GM06990 (cell line): ENCODE measurements around the gene SNX1.
"Not testable (repeated sequence)": the region's sequence is repeated elsewhere in the genome, so short reads cannot be mapped to it uniquely, and the experiment has no call there.

ENCODE experiments used
- DNase-seq: peaks from one replicate; pipeline ENCODE4 v3.0.0-alpha.2; 2011; ENCODE audit not compliant: insufficient read length; ENCODE audit errors: extremely low read depth
- H3K27me3 ChIP-seq: replicated peaks from 2 replicates; pipeline ENCODE4 v1.6.0; 2011; ENCODE audit warnings: low read length; ENCODE audit not compliant: control insufficient read depth, insufficient read depth
- H3K36me3 ChIP-seq: 2 replicates; pipeline ENCODE4 v1.5.1; 2011; ENCODE audit warnings: low read length; ENCODE audit not compliant: control insufficient read depth, insufficient read depth
- H3K4me3 ChIP-seq: replicated peaks from 2 replicates; pipeline ENCODE4 v1.5.1; 2011; ENCODE audit warnings: low read depth, mild to moderate bottlenecking, control low read depth, low read length
- TF ChIP-seq, protein P1 (sequence below): IDR thresholded peaks from 2 replicates; pipeline ENCODE4 v1.5.1; 2011; ENCODE audit warnings: low read length, control low read depth, mild to moderate bottlenecking, inconsistent platforms; ENCODE audit not compliant: insufficient read depth, poor library complexity, severe bottlenecking

SNX1 gene

DNA sequence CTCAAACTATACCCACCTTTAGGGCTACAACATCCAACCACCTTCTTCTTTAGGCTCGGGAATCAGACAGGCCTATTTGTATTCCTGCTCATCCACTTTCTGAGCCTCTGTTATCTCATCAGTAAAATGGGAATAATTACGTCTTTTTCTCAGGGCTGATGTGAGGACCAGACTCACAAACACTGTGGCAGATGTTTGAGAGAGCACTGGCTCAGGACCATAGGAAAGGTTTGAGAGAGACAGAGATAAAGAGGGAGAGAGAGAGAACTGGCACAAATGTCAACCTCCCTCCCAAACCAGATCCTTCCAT lies 44.7 kb upstream of the SNX1 start:
- H3K27me3 ChIP-seq: no peaks in the 10 kb centered on the region
- DNase-seq: no peak
- TF ChIP-seq, protein P1, sequence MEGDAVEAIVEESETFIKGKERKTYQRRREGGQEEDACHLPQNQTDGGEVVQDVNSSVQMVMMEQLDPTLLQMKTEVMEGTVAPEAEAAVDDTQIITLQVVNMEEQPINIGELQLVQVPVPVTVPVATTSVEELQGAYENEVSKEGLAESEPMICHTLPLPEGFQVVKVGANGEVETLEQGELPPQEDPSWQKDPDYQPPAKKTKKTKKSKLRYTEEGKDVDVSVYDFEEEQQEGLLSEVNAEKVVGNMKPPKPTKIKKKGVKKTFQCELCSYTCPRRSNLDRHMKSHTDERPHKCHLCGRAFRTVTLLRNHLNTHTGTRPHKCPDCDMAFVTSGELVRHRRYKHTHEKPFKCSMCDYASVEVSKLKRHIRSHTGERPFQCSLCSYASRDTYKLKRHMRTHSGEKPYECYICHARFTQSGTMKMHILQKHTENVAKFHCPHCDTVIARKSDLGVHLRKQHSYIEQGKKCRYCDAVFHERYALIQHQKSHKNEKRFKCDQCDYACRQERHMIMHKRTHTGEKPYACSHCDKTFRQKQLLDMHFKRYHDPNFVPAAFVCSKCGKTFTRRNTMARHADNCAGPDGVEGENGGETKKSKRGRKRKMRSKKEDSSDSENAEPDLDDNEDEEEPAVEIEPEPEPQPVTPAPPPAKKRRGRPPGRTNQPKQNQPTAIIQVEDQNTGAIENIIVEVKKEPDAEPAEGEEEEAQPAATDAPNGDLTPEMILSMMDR: no peak
- no peaks in the 10 kb centered on the region for H3K36me3 ChIP-seq
- no peak overlapping the region for H3K4me3 ChIP-seq

DNA sequence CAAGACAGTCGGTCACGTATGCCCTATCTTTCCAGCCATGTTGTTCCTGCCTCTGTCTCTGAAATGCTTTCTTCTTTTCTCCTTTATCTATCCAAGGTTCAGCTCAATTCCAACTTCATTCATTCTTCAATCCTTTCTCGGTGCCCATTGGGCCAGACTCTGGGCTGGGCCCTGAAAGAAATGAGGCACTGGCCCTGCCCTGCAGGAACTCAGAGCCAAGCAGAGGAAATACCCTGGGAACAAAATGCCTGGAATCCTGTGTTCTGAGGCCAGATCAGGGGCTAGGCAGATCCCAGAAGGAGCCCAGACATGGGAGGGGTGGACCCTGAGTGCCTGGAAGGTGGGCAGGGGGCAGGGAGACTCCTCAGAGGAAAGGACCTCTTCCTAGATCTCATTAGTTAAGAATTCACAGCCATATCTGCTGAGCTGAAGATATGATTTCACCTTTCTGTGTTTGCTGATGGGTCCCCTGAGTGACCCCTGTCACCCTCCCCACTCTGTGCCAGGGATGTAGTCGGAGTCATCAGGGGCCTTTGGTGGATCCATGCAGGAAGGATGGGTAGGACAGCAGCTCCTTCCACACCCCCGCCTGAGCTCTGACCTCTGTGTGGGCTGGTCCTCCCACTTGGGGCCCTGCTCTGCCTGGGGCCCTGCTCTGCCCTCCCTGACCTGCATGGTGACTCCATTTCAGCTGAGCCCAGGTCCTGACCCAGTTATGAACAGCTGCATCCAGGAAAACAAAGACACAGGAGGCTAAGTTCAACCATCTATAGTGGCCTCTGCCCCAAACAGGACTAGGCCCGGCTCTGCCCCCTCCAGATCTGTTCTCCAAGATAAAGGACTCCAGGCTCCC lies 44.1 kb upstream of the SNX1 start:
- no peaks in the 10 kb centered on the region for H3K36me3 ChIP-seq
- no peak overlapping the region for H3K4me3 ChIP-seq
- DNase-seq: no peak
- TF ChIP-seq, protein P1: no peak
- no peaks in the 10 kb centered on the region for H3K27me3 ChIP-seq

DNA sequence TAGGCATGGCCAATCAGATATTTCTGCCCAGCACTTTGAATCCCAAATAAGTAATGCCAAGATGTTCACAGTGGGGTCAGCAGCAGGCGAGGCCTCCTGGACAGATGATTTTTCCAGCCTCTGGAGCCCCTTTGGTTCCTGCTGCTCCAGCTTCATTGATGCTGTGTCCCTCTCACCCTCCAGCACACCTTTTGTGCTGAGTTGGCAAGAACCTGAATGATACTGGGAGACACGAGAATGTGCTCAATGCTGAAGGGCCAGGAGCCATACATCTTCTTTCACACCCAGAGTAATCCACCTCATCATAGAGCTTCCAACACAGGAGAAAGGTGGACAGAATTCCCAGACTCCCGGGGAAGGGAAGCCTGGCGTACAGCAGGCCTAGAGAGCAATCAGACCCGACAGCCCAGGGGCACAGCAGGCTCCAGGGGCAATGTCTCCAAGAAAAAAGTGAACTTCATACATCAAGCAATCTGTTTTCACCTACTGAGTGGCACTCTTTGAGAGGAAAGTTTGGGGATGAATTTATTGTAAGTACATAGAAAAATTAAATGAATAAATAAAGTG lies 42.8 kb upstream of the SNX1 start:
- DNase-seq: no peak
- TF ChIP-seq, protein P1: no peak
- Histone ChIP-seq H3K36me3 (no peaks in the 10 kb centered on the region), H3K4me3 (no peak overlapping the region), H3K27me3 (no peaks in the 10 kb centered on the region)

DNA sequence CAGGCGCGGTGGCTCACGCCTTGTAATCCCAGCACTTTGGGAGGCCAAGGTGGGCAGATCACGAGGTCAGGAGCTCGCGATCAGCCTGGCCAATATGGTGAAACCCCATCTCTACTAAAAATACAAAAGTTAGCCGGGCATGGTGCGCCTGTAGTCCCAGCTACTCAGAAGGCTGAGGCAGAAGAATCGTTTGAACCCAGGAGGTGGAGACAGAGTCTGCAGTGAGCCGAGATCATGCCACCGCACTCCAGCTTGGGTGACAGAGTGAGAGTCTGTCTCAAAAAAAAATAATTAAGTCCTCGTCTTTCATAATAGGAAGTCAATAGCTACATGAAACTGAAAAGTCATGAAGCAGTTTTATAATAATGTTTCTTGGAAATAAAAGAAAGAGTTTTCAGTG lies 42.1 kb upstream of the SNX1 start:
- not testable (repeated sequence) for H3K36me3 ChIP-seq, H3K4me3 ChIP-seq, DNase-seq, H3K27me3 ChIP-seq

DNA sequence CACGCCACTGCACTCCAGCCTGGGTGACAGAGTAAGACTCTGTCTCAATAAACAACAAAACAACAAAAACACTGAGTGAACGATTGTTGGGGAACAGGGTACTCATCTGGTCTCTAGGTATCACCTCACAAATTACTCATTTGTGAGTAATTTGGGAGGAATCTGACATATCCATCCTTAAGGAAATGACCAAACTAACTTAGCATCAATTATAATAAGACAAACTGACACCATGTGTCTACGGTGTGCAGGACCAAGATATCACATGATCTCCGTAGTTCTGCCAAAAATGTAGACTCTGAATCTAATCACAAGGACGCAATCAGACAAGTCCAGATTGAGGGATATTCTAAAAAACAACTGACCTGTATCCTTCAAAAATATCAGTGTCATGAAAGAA lies 37.5 kb upstream of the SNX1 start:
- Histone ChIP-seq H3K36me3 (no peaks in the 10 kb centered on the region), H3K4me3 (no peak overlapping the region), H3K27me3 (no peaks in the 10 kb centered on the region)
- TF ChIP-seq, protein P1: no peak
- DNase-seq: no peak

DNA sequence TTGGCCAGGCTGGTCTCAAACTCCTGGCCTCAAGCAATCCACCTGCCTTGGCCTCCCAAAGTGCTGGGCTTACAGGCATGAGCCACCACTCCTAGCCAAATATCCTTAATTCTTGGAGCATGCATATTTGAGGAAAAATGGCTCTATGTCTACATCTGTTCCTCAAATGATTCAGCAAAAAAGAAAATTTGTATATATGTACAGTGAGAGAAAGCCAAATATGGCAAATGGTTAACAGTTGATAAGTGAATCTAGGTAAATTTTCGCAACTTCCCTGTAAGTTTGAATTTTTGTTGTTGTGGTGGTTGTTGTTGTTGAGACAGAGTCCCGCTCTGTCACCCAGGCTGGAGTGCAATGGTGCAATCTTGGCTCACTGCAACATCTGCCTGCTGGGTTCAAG lies 36.7 kb upstream of the SNX1 start:
- not testable (repeated sequence) for H3K4me3 ChIP-seq, H3K36me3 ChIP-seq, H3K27me3 ChIP-seq, DNase-seq

DNA sequence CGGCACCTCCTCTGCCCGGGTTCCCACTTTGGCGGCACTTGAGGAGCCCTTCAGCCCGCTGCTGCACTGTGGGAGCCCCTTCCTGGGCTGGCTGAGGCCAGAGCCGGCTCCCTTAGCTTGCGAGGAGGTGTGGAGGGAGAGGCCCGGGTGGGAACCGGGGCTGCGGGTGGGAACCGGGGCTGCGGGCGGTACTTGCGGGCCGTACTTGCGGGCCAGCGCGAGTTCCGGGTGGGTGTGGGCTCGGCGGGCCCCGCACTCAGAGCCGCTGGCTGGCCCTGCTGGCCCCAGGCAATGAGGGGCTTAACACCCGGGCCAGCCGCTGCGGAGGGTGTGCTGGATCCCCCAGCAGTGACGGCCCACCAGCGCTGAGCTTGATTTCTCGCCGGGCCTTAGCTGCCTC lies 35.1 kb upstream of the SNX1 start:
- no peak overlapping the region for H3K4me3 ChIP-seq
- TF ChIP-seq, protein P1: no peak
- no peaks in the 10 kb centered on the region for H3K27me3 ChIP-seq
- DNase-seq: no peak
- no peaks in the 10 kb centered on the region for H3K36me3 ChIP-seq
